Stimulated activated CD4-positive, alpha-beta T cell treated with anti-CD3 and anti-CD28 coated beads, Interleukin-2, amount 100 ng/mL, for 24 hours (primary cell): ENCODE results near the gene CDC42EP1.
"Not testable (repeated sequence)": the region's sequence is repeated elsewhere in the genome, so short reads cannot be mapped to it uniquely, and the experiment has no call there.

Experiments used
- DNase-seq, 2 donors: peaks; one replicate each; pipeline ENCODE4 v3.0.0-alpha.2; 2020

Gene CDC42EP1

GRCh38 chr22:37535159-37535558 lies 25.1 kb upstream of the CDC42EP1 start:
- no peak for DNase-seq

DNA sequence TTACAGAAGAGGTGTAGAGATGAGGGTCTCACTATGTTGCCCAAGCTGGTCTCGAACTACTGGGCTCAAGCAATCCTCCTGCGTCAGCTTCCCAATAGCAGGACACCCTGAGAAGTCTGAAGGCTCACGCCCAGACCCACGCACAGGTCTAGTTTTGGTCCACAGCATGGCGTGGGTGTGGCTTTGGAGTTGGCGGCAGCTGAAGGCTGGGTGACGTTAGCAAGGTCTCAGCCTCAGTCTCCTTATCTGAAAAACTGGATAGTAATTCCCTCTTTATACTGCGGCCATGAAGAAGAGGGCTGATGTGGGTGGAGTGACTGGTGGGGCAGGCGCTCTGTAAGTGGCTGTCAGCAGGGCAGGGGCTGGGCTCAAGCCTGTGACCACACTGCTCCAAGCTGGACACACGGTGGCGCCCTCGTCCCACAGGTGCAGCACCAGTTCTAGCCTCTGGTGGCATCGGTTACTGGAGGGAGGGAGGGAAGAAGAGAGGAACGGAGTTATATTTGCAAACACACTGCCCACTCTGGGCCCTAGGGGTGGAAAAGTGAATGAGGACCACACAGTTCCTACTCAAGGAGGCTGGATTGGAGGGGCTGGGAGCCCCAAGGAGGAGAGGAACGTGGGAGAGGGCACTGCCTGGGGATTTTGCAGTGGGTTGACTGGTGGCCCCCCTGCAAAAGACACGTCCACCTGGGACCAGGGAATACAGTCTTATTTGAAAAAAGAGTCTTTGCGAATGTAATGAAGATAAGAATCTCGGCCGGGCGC lies 21.5 kb upstream of the CDC42EP1 start:
- peak; percentile 93 to 94 for DNase-seq

GRCh38 chr22:37539790-37540189 lies 20.5 kb upstream of the CDC42EP1 start:
- not testable (repeated sequence) for DNase-seq

GRCh38 chr22:37542416-37542815 lies 17.9 kb upstream of the CDC42EP1 start:
- not testable (repeated sequence) for DNase-seq

- DNase-seq = no peak
Measured at GRCh38 chr22:37542959-37543358, 17.3 kb upstream of the CDC42EP1 start.

DNA sequence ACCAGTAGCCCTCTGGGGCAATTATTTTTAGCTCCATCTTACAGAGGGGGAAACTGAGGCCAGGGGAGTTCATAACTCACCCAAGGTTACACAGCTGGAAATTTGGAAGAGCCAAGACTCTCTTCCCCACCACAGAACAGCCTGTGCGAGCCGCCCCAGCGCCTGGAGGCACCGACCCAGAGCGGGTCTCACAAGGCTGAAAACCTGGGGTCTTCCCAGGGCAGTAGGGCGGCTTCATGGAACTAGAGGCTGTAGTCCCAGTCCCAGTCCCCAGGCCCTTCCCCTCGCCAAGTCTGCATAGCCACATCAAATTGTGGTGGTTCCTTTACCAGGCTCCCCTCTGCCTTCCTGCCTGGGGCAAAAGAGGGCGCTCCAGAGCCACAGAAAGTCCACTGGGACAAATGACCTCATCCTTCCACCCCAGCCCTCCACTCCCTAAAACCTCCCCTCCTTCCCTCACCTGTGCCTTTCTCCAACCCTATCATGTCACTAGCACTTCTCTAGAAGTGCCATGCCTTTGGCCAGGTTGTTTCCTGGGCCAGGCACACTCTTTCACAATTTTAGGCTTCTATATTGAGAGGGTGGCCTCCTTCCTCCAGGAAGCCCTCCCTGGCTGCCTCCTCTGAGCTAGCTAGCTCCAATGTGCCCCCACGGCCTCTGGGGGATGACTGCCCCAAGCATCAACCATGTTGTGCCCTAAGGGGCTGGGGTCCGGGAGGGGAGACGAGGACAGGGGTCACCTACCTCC lies 15.2 kb upstream of the CDC42EP1 start:
- peak; percentile 63 to 69 for DNase-seq

DNA sequence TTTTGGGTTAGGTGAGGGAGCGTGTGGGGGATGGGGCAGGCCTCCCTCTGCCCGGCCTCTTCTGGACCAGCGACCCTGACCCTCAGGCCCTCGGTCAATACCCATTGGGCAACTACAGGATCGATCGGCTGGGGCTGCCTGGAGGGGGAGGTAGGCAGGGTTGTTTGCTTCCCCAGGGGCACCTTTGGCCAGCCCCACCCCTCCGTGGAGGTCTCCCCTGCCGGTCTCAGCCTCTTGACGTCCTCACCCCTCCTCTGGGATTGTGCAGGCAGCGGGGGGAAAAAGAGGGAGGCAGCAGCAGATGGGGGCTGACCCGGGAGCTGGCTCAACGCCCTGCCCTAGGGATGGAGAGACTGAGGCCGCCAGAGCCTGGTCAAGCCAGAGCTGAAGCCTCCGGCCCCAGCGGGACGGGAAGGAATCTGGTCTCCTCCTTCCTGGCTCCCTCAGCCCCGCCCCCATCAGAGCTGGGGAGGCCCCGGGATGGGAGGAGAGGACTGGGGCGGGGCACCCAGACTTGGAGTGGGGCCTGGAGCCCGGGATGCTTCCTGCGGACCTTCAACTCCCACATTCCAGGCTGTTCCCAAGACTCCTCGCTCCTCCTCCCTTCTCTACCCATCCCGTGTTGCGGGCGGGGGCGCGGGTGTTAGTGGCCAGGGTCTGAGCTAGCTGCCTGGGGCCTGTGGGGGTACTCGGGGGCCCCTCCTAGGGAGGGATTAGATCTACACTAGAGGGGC lies 14.4 kb upstream of the CDC42EP1 start:
- no peak for DNase-seq

- no peak for DNase-seq
Measured at GRCh38 chr22:37546437-37547250, 13.6 kb upstream of the CDC42EP1 start.

- no peak for DNase-seq
Measured at GRCh38 chr22:37547251-37547741, 13.0 kb upstream of the CDC42EP1 start.

DNA sequence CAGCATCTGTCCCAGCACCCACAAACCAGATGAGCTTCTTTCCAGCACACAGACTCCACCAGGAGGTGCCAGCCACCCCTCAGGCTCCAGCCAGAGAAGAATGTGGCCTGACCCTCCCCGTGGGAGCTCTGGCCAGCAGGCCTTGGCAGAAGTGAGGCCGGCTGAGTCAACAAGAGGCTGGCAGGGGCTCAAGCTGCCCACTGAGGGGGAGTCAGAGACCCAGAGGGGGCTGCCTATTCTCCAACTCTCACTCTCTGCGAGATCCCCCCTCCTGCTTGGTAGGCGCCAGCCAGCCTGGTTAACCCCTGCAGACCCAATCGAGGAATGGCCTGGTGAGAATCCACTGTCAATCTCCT lies 10.6 kb upstream of the CDC42EP1 start:
- DNase-seq = no peak

- not testable (repeated sequence) for DNase-seq
Measured at GRCh38 chr22:37550921-37551320, 9.4 kb upstream of the CDC42EP1 start.

DNA sequence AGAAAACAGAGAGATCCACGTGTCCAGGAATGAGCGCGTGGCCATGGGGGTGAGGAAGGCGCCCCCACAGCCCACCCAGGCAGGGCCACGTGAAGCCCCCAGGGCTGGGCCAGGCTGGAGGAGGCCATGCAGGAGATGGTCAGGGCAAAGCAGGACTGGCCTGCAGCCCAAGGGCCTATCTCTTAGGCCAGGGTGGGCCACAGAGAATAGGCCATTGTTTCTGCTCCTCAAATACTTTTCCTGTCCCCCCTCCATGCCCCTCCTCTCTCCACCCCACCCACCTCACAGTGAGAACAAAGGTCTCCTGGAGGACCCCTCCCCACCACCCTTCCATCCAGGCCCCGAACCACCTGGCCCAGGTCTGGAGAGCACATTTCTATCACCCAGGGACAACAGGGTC lies 8.3 kb upstream of the CDC42EP1 start:
- no peak for DNase-seq

DNA sequence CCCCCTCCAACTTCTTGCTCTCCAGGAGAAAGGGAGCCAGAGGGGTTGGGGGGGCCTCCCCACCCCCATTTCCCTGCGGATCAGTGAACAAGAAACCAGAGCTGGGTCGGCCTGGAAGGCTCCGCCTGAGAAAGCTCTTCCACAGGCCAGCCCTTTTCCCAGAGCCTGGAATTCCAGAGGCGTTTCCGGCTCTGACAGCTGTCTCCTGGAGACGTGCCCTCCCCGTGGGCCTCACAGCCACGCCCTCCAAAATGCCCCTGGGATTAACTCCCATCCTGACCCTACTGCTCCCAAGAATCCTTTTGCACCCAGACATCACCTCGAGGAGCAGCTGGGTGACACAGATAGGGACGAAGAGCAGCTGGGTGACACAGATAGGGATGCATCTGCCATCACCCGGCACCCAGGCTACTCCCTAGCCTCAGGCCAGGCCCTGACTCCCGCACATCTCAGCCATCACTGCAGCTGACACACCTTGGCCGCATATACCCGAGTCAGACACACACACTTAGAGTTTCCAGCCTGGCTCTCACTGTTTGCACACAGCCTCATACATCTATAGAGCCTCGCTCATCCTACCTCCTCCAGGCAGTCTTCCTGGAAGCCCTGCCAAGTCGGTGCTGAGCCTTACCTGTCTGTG lies 7.6 kb upstream of the CDC42EP1 start:
- DNase-seq = no peak

DNA sequence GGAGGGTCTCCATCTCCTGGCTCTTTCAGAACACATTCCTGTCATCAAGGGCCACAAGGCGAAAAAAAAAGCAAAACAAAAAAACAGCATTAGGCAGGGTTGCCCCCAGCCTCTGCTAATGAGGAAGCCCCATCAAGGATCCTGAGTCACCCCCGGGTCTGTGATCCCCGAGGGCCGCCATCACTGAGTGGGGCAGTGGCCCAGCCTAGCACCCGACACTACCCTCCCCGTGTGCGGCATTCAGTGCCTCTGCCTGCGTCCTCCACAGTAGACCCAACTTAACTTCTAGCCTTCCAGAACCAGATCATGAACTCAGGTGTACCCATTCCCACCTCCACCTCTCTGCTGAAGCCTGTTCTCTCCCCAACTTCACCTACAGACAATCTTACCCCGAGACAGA lies 6.6 kb upstream of the CDC42EP1 start:
- no peak for DNase-seq

GRCh38 chr22:37555029-37555428 lies 5.3 kb upstream of the CDC42EP1 start:
- no peak for DNase-seq

GRCh38 chr22:37556710-37557109 lies 3.6 kb upstream of the CDC42EP1 start:
- no peak for DNase-seq

GRCh38 chr22:37557321-37558001 lies 2.8 kb upstream of the CDC42EP1 start:
- DNase-seq = no peak

- no peak for DNase-seq
Measured at GRCh38 chr22:37558815-37559214, 1.5 kb upstream of the CDC42EP1 start.

GRCh38 chr22:37559521-37559900 lies 769 bp upstream of the CDC42EP1 start:
- DNase-seq = no peak

DNA sequence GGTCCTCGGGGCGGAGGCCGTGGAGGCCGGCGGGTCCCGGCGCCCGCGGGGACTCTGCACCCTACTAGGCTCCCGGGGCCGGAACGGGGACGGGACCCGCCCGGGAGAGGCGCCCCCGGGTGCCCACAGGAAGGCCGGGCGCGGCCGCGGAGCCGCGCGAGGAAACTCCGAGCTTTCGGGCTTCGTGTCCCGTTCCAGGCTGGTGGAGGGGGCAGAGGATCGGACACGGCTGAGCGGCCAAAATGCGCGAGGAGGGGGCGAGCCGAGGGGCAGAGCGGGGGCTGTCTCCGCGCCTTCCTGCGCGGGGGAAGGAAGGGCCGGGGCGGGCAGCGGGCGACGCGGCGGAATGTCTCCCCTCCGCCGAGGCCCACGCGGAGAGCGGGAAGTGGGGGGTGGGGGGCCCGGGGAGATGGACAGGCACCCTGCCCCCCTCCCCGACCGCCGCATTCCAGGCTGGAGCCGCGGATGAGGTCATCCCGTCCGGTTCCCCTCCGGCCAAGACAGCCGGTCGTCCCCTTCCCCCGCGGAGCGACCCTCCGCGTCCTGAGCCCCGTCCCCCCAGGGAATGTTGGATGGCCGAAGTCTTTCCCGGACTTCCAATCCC lies 430 bp downstream of the CDC42EP1 start:
- DNase-seq = no peak
